GM12878 (cell line): Measurements from ENCODE around the gene ANKRD44. TPM values are rescaled to one million over a fixed set of nuclear protein-coding genes. Genes with fewer than 3 reads are reported as not detected.

Experiments
- ATAC-seq: fragments of 200-7000 bp; cut with Tn5 transposase; 3 replicates; pipeline ENCODE4 v1.9.1; 2020; ENCODE audit warnings: mild to moderate bottlenecking, moderate library complexity
- BruUV-seq: library from RNA; stranded (reverse); fragments of 400-500 nt; replicated peaks from 2 replicates; lab custom pipeline; 2021; lab: Mats Ljungman, UMichigan
- CTCF ChIA-PET: fragments of 300-600 bp; sonication (Branson Sonifier 250); formaldehyde crosslinking; extraction: SDS; loops from one replicate; lab custom pipeline; 2021; ENCODE audit warnings: inconsistent platforms; lab: Yijun Ruan, JAX
- POLR2A ChIA-PET: fragments of 350-600 bp; formaldehyde crosslinking; extraction: SDS; loops from one replicate; lab custom pipeline; 2021; ENCODE audit warnings: inconsistent platforms; lab: Charles Lee
- RAD21 ChIA-PET: fragments of 300-600 bp; sonication (Branson Sonifier 250); formaldehyde crosslinking; loops from one replicate; lab custom pipeline; 2023; ENCODE audit warnings: antibody characterized with exemption; ENCODE audit not compliant: unreplicated experiment; lab: Charles Lee
- SMC1A ChIA-PET: fragments of 300-600 bp; sonication (Branson Sonifier 250); formaldehyde crosslinking; loops from one replicate; lab custom pipeline; 2023; ENCODE audit not compliant: unreplicated experiment, uncharacterized antibody; lab: Charles Lee
- DNase-seq: peaks from one replicate; pipeline ENCODE4 v3.0.0-alpha.2; 2011; ENCODE audit warnings: low read depth, low spot score
- FAIRE-seq: peaks from 3 replicates; lab custom pipeline; 2011; peaks lifted over from hg19 to GRCh38; lab: Jason Lieb, UNC
- H2AFZ ChIP-seq: 2 replicates; pipeline ENCODE4 v1.6.0; 2011; ENCODE audit warnings: low read depth, low read length, control low read depth; ENCODE audit not compliant: control insufficient read depth
- H3K27ac ChIP-seq: 2 replicates; pipeline ENCODE4 v1.5.1; 2011; ENCODE audit warnings: control low read depth; ENCODE audit not compliant: control insufficient read depth, insufficient read depth
- H3K27me3 ChIP-seq, 2 experiments: replicated peaks in 1 of 2; 2 replicates each; pipeline versions ENCODE4 v1.6.0 to v1.6.1; 2011; ENCODE audit warnings: low read length in 1 of 2; ENCODE audit not compliant: control insufficient read depth in 2 of 2, insufficient read depth in 2 of 2
- H3K36me3 ChIP-seq, 2 experiments: 2 replicates each; pipeline ENCODE4 v1.5.1; 2011; ENCODE audit warnings: low read length in 1 of 2; ENCODE audit not compliant: control insufficient read depth in 2 of 2, insufficient read depth in 2 of 2
- H3K4me1 ChIP-seq: 2 replicates; pipeline ENCODE4 v1.6.1; 2011; ENCODE audit warnings: mild to moderate bottlenecking, low read length, moderate library complexity, mixed read lengths; ENCODE audit not compliant: control insufficient read depth, insufficient read depth
- H3K4me2 ChIP-seq: 2 replicates; pipeline ENCODE4 v1.6.0; 2011; ENCODE audit warnings: control low read depth; ENCODE audit not compliant: control insufficient read depth, insufficient read depth
- H3K4me3 ChIP-seq: fragments of 200-600 bp; sonication (generic); 2 replicates; pipeline ENCODE4 v1.5.1; 2016
- H3K79me2 ChIP-seq: 2 replicates; pipeline ENCODE4 v1.6.0; 2011; ENCODE audit warnings: low read length; ENCODE audit not compliant: control insufficient read depth, insufficient read depth
- H3K9ac ChIP-seq: 2 replicates; pipeline ENCODE4 v1.8.0; 2011; ENCODE audit warnings: low read length, control low read depth, mixed read lengths; ENCODE audit not compliant: control insufficient read depth, insufficient read depth
- H3K9me3 ChIP-seq: replicated peaks from 3 replicates; pipeline ENCODE4 v1.5.1; 2011; ENCODE audit warnings: mild to moderate bottlenecking, low read length; ENCODE audit not compliant: control insufficient read depth, insufficient read depth
- H4K20me1 ChIP-seq: 2 replicates; pipeline ENCODE4 v1.6.0; 2011; ENCODE audit not compliant: control insufficient read depth, insufficient read depth
- CTCF ChIP-seq, 3 experiments: IDR thresholded peaks in 2 of 3; conservative IDR thresholded peaks in 1 of 3; 2 replicates each; pipeline ENCODE4 v1.5.1; 2011; ENCODE audit warnings: low read depth in 3 of 3, low read length in 3 of 3, mild to moderate bottlenecking in 3 of 3, control low read depth in 2 of 3, moderate library complexity in 2 of 3, inconsistent platforms in 1 of 3, mixed read lengths in 1 of 3; ENCODE audit not compliant: control insufficient read depth in 2 of 3, insufficient read depth in 1 of 3; ENCODE audit errors: extremely low read depth in 1 of 3
- FOXM1 ChIP-seq: IDR thresholded peaks from 2 replicates; pipeline ENCODE4 v1.6.1; 2012; ENCODE audit warnings: low read depth, mild to moderate bottlenecking, inconsistent platforms, low read length, moderate library complexity
- GATAD2B ChIP-seq: fragments of 450-650 bp; conservative IDR thresholded peaks from 2 replicates; pipeline ENCODE4 v1.6.1; 2017; ENCODE audit warnings: low read depth, mild to moderate bottlenecking, moderate library complexity
- MTA2 ChIP-seq: fragments of 450-650 bp; IDR thresholded peaks from 2 replicates; pipeline ENCODE4 v1.6.1; 2016; ENCODE audit warnings: low read depth, mild to moderate bottlenecking, moderate library complexity
- NR2F1 ChIP-seq: fragments of 450-650 bp; conservative IDR thresholded peaks from 2 replicates; pipeline ENCODE4 v1.6.1; 2017; ENCODE audit warnings: mild to moderate bottlenecking
- POLR2A ChIP-seq: IDR thresholded peaks from 2 replicates; pipeline ENCODE4 v1.6.1; 2011; ENCODE audit warnings: low read depth, mild to moderate bottlenecking, low read length
- SMAD1 ChIP-seq: fragments of 450-650 bp; IDR thresholded peaks from 2 replicates; pipeline ENCODE4 v1.6.1; 2018; ENCODE audit warnings: mild to moderate bottlenecking, low read depth; ENCODE audit not compliant: partially characterized antibody
- WGBS: methylation state at CpG from one replicate; pipeline ENCODE4 v1.1.6; 2016; ENCODE audit warnings: low lambda C conversion rate; ENCODE audit not compliant: insufficient replicate concordance, insufficient coverage; ENCODE audit errors: missing lambda C conversion rate; 5-methylcytosine and 5-hydroxymethylcytosine counted together
- in situ Hi-C: fragments of 300-500 bp; cut with MboI; formaldehyde crosslinking; loops from 9 replicates; pipeline ENCODE4 v1.14.3; 2018; ENCODE audit warnings: mixed read lengths
- intact Hi-C: fragments of 100-400 bp; cut with micrococcal nuclease; formaldehyde crosslinking; loops from one replicate; pipeline ENCODE4 v1.14.2; 2022; ENCODE audit not compliant: unreplicated experiment
- polyA plus RNA-seq, 11 experiments: library from polyadenylated mRNA; depleted of rRNA in 4 of 11; unstranded in 6 of 11; stranded (reverse) in 5 of 11; fragments of >200 nt; fragmentation: Nextera tagmentation in 4 of 11; fragmentation: Illumina TruSeq in 1 of 11; extraction: Ambion mirVana in 4 of 11; extraction: Trizol in 1 of 11; gene quantifications; 1 replicate in 1 of 11; 2 replicates in 10 of 11; pipeline versions ENCODE4 v1.2.1 to v1.2.3, GENCODE V29; 2011 to 2016; ENCODE audit warnings: inconsistent platforms in 2 of 11, missing spikeins in 2 of 11, low read depth in 1 of 11
- total RNA-seq, 4 experiments: library from RNA; depleted of rRNA in 3 of 4; stranded (reverse); fragments of >200 nt in 3 of 4; fragmentation: Illumina TruSeq in 1 of 4; extraction: Trizol in 1 of 4; gene quantifications; 2 replicates each; pipeline versions ENCODE4 v1.2.1 to v1.2.3, GENCODE V29; 2013 to 2021

The ANKRD44 gene
- total and polyA plus RNA-seq, 10 of the 15 experiments (the other 5 are each of a cell fraction or from before 2014, with no cell fraction given), result 19.1 to 99.1 (median 59.6) TPM

- DNase-seq (no peak), ATAC-seq (no peak), FAIRE-seq (no peak)
- H3K4me2 ChIP-seq, result no peak overlapping the region
- in situ Hi-C loops (no loop called here), intact Hi-C loops (no loop called here)
- RAD21 ChIA-PET, result no interaction called here
- TF ChIP-seq GATAD2B (no peak), POLR2A (no peak), CTCF (IDR thresholded peaks at IDR 0.05 in 2 of 3, conservative IDR thresholded peaks at IDR 0.05 in 1 of 3; ENCODE audit: control insufficient read depth in 2 of 3, extremely low read depth in 1 of 3, insufficient read depth in 1 of 3, low read depth in 3 of 3, low read length in 3 of 3) (no peak), MTA2 (no peak), SMAD1 (no peak), FOXM1 (no peak), NR2F1 (no peak)
- WGBS, result 91% methylated on average over 5 of the region's 5 CpGs
- no peaks in the 10 kb centered on the region for H3K27me3 ChIP-seq
- no peak overlapping the region for H3K4me3 ChIP-seq
- H3K9ac ChIP-seq, result no peak overlapping the region
- H2AFZ ChIP-seq, result no peak overlapping the region
- SMC1A ChIA-PET, result interaction anchor here (1.3 kb wide), 1 partner anchor 293 kb away, joined by 3 read pairs; no protein-coding TSS in a partner anchor
- H3K27ac ChIP-seq, result no peak overlapping the region
- no peaks in the 10 kb centered on the region; the same call in 1 of the 2 replicates for H4K20me1 ChIP-seq
- peaks cover 3 to 31% of the 10 kb centered on the region in 2 experiments; a peak in 3 of 4 replicates for H3K36me3 ChIP-seq
- CTCF ChIA-PET, result interaction anchor here (1.2 to 3.0 kb wide), 3 partner anchors 10 to 83 kb away, joined by 3 to 13 read pairs (median 10); no protein-coding TSS in a partner anchor
- no peaks in the 10 kb centered on the region for H3K9me3 ChIP-seq
- BruUV-seq, result no TSS peak
- no peaks in the 10 kb centered on the region for H3K4me1 ChIP-seq
- POLR2A ChIA-PET, result interaction anchor here (0.5 kb wide), 1 partner anchor 154 kb away, joined by 4 read pairs; no protein-coding TSS in a partner anchor
- no peaks in the 10 kb centered on the region for H3K79me2 ChIP-seq
Observed at GRCh38 chr2:197085665-197086064, 224.9 kb downstream of the ANKRD44 start.
